Smooth muscle cell (in vitro differentiated cells): ENCODE measurements around the gene LRP1. TPM values are rescaled to one million over a fixed set of nuclear protein-coding genes. Genes with fewer than 3 reads are reported as not detected.

ENCODE experiments used
- DNase-seq: peaks from one replicate; lab custom pipeline; 2025; ENCODE audit not compliant: unreplicated experiment; lab: John Stamatoyannopoulos, UW
- H2AFZ ChIP-seq: fragments of 200-600 bp; sonication (generic); 2 replicates; pipeline ENCODE4 v1.6.0; 2016; ENCODE audit warnings: antibody characterized with exemption, low read depth, mild to moderate bottlenecking
- H3F3A ChIP-seq: fragments of 200-600 bp; sonication (generic); 2 replicates; pipeline ENCODE4 v1.6.0; 2017; ENCODE audit warnings: antibody characterized with exemption, low read depth
- H3K27ac ChIP-seq: fragments of 200-600 bp; sonication (generic); 2 replicates; pipeline ENCODE4 v1.5.1; 2016; ENCODE audit warnings: low read depth, mild to moderate bottlenecking
- H3K27me3 ChIP-seq: fragments of 200-600 bp; sonication (generic); 2 replicates; pipeline ENCODE4 v1.6.1; 2016; ENCODE audit warnings: low read depth, mild to moderate bottlenecking
- H3K36me3 ChIP-seq: fragments of 200-600 bp; sonication (generic); 2 replicates; pipeline ENCODE4 v1.5.1; 2016; ENCODE audit warnings: low read depth
- H3K4me1 ChIP-seq: fragments of 200-600 bp; sonication (generic); 2 replicates; pipeline ENCODE4 v1.5.1; 2016; ENCODE audit warnings: low read depth
- H3K4me2 ChIP-seq: fragments of 200-600 bp; sonication (generic); 2 replicates; pipeline ENCODE4 v1.6.0; 2016; ENCODE audit warnings: mild to moderate bottlenecking
- H3K4me3 ChIP-seq: fragments of 200-600 bp; sonication (generic); 2 replicates; pipeline ENCODE4 v1.5.1; 2016; ENCODE audit warnings: mild to moderate bottlenecking
- H3K79me2 ChIP-seq: fragments of 200-600 bp; sonication (generic); 2 replicates; pipeline ENCODE4 v1.6.0; 2016; ENCODE audit warnings: low read depth, mild to moderate bottlenecking
- H3K9ac ChIP-seq: fragments of 200-600 bp; sonication (generic); 2 replicates; pipeline ENCODE4 v1.6.0; 2016; ENCODE audit warnings: low read depth
- H3K9me3 ChIP-seq: fragments of 200-600 bp; sonication (generic); replicated peaks from 2 replicates; pipeline ENCODE4 v1.5.1; 2016; ENCODE audit warnings: low read depth
- H4K20me1 ChIP-seq: fragments of 200-600 bp; sonication (generic); 2 replicates; pipeline ENCODE4 v1.6.0; 2016; ENCODE audit warnings: low read depth
- CTCF ChIP-seq: fragments of 200-600 bp; sonication (generic); IDR thresholded peaks from 2 replicates; pipeline ENCODE4 v1.5.1; 2017; ENCODE audit warnings: borderline replicate concordance, mild to moderate bottlenecking, antibody characterized with exemption; ENCODE audit not compliant: insufficient read depth, poor library complexity, severe bottlenecking
- WGBS: methylation state at CpG from one replicate; pipeline ENCODE4 v1.1.7; 2016; ENCODE audit warnings: low lambda C conversion rate; 5-methylcytosine and 5-hydroxymethylcytosine counted together
- polyA plus RNA-seq: library from polyadenylated mRNA; unstranded; fragments of >200 nt; fragmentation: Nextera tagmentation; extraction: Ambion mirVana; gene quantifications from 2 replicates; pipeline ENCODE4 v1.2.1, GENCODE V29; 2016
- total RNA-seq: library from RNA; depleted of rRNA; stranded (reverse); fragments of >200 nt; gene quantifications from 2 replicates; pipeline ENCODE4 v1.2.3, GENCODE V29; 2014

The LRP1 gene
- total and polyA plus RNA-seq, 2 experiments from 2014 or later, result 75.3 to 95.4 TPM

- no peaks in the 10 kb centered on the region for H3K36me3 ChIP-seq
- H3K27me3 ChIP-seq, result no peaks in the 10 kb centered on the region
- H3K9me3 ChIP-seq, result no peaks in the 10 kb centered on the region
- H2AFZ ChIP-seq, result no peak overlapping the region
- no peaks in the 10 kb centered on the region for H3F3A ChIP-seq
- DNase-seq, result no peak
- H3K4me1 ChIP-seq, result no peaks in the 10 kb centered on the region
- no peak overlapping the region for H3K27ac ChIP-seq
- H3K79me2 ChIP-seq, result no peaks in the 10 kb centered on the region
- WGBS, result 96% methylated on average over 22 of the region's 22 CpGs
- H3K4me3 ChIP-seq, result no peak overlapping the region
- H3K9ac ChIP-seq, result no peak overlapping the region
- H4K20me1 ChIP-seq, result peaks cover 47% of the 10 kb centered on the region
- TF ChIP-seq CTCF, result no peak
- no peak overlapping the region for H3K4me2 ChIP-seq
These were observed 55.8 kb downstream of the LRP1 start for GRCh38 chr12:57183939-57184725.

- Histone ChIP-seq H2AFZ (no peak overlapping the region), H3K4me2 (no peak overlapping the region), H3K79me2 (no peaks in the 10 kb centered on the region), H3K27me3 (no peaks in the 10 kb centered on the region), H3K36me3 (no peaks in the 10 kb centered on the region), H3K9me3 (no peaks in the 10 kb centered on the region), H3K9ac (no peak overlapping the region), H4K20me1 (peaks cover 45% of the 10 kb centered on the region), H3K27ac (no peak overlapping the region), H3K4me1 (no peaks in the 10 kb centered on the region), H3F3A (no peaks in the 10 kb centered on the region), H3K4me3 (no peak overlapping the region)
- no peak for DNase-seq
- no peak for TF ChIP-seq CTCF
- 97% methylated on average over 25 of the region's 25 CpGs for WGBS
These were observed 57.1 kb downstream of the LRP1 start for GRCh38 chr12:57185403-57185802.

GRCh38 chr12:57185906-57186508, 57.7 kb downstream of the LRP1 start:
- Histone ChIP-seq H3K27me3 (no peaks in the 10 kb centered on the region), H3F3A (no peaks in the 10 kb centered on the region), H3K36me3 (no peaks in the 10 kb centered on the region), H3K79me2 (no peaks in the 10 kb centered on the region), H3K9ac (no peak overlapping the region), H3K4me1 (no peaks in the 10 kb centered on the region), H3K4me2 (no peak overlapping the region), H3K9me3 (no peaks in the 10 kb centered on the region), H3K27ac (no peak overlapping the region), H3K4me3 (no peak overlapping the region), H2AFZ (no peak overlapping the region), H4K20me1 (peaks cover 39% of the 10 kb centered on the region)
- no peak for DNase-seq
- TF ChIP-seq CTCF, result no peak
- WGBS, result 97% methylated on average over 11 of the region's 12 CpGs
